ENCODE results near the gene MCMBP. TPM values are rescaled to one million over a fixed set of nuclear protein-coding genes. Genes with fewer than 3 reads are reported as not detected.
A peak's percentile ranks its signal among the peaks of the same experiment; 100 is the strongest.

The MCMBP gene
- total and polyA plus RNA-seq, 3 experiments from 2014 or later = 58.7 to 137 (median 136) TPM

DNA sequence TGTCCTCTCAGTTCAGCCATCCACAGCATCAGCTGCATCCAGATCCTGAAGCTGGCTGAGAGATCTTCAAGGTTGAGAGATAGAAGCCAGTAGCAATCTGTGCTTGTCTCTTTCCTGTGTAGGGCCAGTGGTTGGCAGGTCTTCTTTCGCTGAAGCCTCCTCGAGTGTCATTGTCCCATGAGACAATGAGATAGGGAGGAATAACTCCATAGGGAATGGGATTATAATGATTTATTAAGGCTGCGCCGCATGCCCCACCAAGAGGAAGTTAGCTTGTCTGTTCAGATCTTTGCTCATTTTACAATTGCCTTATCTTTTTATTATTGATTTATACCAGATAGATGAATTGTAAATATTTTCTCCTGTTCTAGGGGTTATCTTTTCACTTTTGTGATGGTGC is 61.5 kb downstream of the MCMBP start:
- H3K9me3 Mint-ChIP-seq = no peaks in the 10 kb centered on the region
- CTCF ChIA-PET = interaction anchor here (1.6 kb wide), 1 partner anchor 48 kb away, joined by 4 read pairs; no protein-coding TSS in a partner anchor
- H3K27ac Mint-ChIP-seq = no peak overlapping the region

DNA sequence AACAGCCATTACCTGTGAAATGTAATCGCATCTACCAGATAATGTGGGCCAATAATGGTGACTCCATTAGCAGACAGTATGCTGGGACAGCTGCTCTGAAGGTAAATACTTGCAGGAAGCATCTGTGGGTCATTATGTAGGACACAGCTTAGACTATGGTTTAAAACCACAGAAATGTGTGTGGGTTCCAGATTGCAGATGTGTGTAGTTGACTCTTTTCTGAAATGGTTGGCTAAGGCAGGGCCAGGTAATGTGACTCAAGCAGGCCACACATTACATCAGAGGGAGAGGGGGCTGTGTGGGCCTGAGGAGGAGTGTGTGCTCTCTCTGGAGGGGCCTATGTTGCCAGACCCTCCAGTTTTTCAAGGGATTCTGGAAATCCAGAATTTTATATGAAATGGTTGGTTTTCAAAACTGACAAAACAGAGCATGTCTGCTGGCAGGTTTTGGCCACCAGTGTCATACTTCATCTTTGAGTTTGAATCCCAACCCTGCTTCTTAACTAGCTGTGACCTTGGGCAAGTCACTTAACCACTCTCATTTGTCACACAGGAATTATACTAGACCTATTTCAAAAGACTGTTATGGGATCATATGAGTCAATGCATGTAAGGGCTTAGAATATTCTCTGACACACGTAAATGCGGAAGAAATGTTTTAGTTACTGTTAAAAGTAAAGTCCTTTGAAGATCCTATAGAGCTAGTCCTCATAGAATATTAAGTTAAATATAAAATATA is 64.5 kb downstream of the MCMBP start:
- no peaks in the 10 kb centered on the region for H3K27me3 Mint-ChIP-seq
- no peak overlapping the region for H3K4me3 ChIP-seq (ENCODE audit: low read length)
- H3K4me3 Mint-ChIP-seq = peak overlapping the region in 2 of 7 donors; percentile 19 to 53
- H3K27me3 ChIP-seq (ENCODE audit: insufficient read depth, low read length, poor library complexity, severe bottlenecking) = no peaks in the 10 kb centered on the region
- peak in 1 of 5 donors; percentile 15 for DNase-seq
- ChIA-PET POLR2A (interaction anchor here (0.5 kb wide), 1 partner anchor 265 kb away, joined by 4 read pairs; no protein-coding TSS in a partner anchor), CTCF (no interaction called here)
- H3K9me3 Mint-ChIP-seq = no peaks in the 10 kb centered on the region
- H3K27ac ChIP-seq (ENCODE audit: low read depth, low read length) = no peak overlapping the region
- peaks cover 0 to 7% (median 6%) of the 10 kb centered on the region in 3 donors for H3K4me1 Mint-ChIP-seq
- no peaks in the 10 kb centered on the region for H3K9me3 ChIP-seq (ENCODE audit: low read length)
- H3K4me1 ChIP-seq (ENCODE audit: insufficient read depth, low read length) = no peaks in the 10 kb centered on the region
- H3K36me3 ChIP-seq (ENCODE audit: insufficient read depth, low read length) = no peaks in the 10 kb centered on the region
- peak overlapping the region in 6 of 8 donors; percentile 10 to 83 (median 52) for H3K27ac Mint-ChIP-seq
- H3K36me3 Mint-ChIP-seq = peaks cover 0 to 21% (median 6%) of the 10 kb centered on the region in 3 donors

More for the DNA sequence above, 61.5 kb downstream of the MCMBP start:
- Histone ChIP-seq H3K4me1 (ENCODE audit: insufficient read depth, low read length) (no peaks in the 10 kb centered on the region), H3K27me3 (ENCODE audit: insufficient read depth, low read length, poor library complexity, severe bottlenecking) (no peaks in the 10 kb centered on the region), H3K36me3 (ENCODE audit: insufficient read depth, low read length) (no peaks in the 10 kb centered on the region), H3K27ac (ENCODE audit: low read depth, low read length) (no peak overlapping the region), H3K4me3 (ENCODE audit: low read length) (no peak overlapping the region), H3K9me3 (ENCODE audit: low read length) (no peaks in the 10 kb centered on the region)
- H3K4me3 Mint-ChIP-seq = no peak overlapping the region
- DNase-seq = no peak
- H3K36me3 Mint-ChIP-seq = peaks cover 0 to 13% (median 5%) of the 10 kb centered on the region in 3 donors
- H3K27me3 Mint-ChIP-seq = no peaks in the 10 kb centered on the region
- POLR2A ChIA-PET = no interaction called here
- H3K4me1 Mint-ChIP-seq = peaks cover 0 to 12% (median 6%) of the 10 kb centered on the region in 3 donors

- H3K9me3 Mint-ChIP-seq = no peaks in the 10 kb centered on the region
- no peak for DNase-seq
- H3K4me1 Mint-ChIP-seq = peaks cover 0 to 7% (median 6%) of the 10 kb centered on the region in 3 donors
- no peak overlapping the region for H3K4me3 Mint-ChIP-seq
- Histone ChIP-seq H3K9me3 (ENCODE audit: low read length) (no peaks in the 10 kb centered on the region), H3K27ac (ENCODE audit: low read depth, low read length) (no peak overlapping the region), H3K4me1 (ENCODE audit: insufficient read depth, low read length) (no peaks in the 10 kb centered on the region), H3K4me3 (ENCODE audit: low read length) (no peak overlapping the region), H3K27me3 (ENCODE audit: insufficient read depth, low read length, poor library complexity, severe bottlenecking) (no peaks in the 10 kb centered on the region), H3K36me3 (ENCODE audit: insufficient read depth, low read length) (no peaks in the 10 kb centered on the region)
- H3K27ac Mint-ChIP-seq = peak overlapping the region in 1 of 8 donors; percentile 47
- H3K36me3 Mint-ChIP-seq = peaks cover 0 to 21% (median 6%) of the 10 kb centered on the region in 3 donors
- CTCF ChIA-PET = no interaction called here
- POLR2A ChIA-PET = interaction anchor here (0.8 kb wide), 1 partner anchor 61 kb away, joined by 4 read pairs; no protein-coding TSS in a partner anchor
- H3K27me3 Mint-ChIP-seq = no peaks in the 10 kb centered on the region
Observed at GRCh38 chr10:119806334-119807130, 66.1 kb downstream of the MCMBP start.

GRCh38 chr10:119805702-119806230 is 66.9 kb downstream of the MCMBP start:
- Mint-ChIP-seq H3K4me1 (peaks cover 0 to 7% (median 6%) of the 10 kb centered on the region in 3 donors), H3K4me3 (no peak overlapping the region), H3K27me3 (no peaks in the 10 kb centered on the region), H3K36me3 (peaks cover 0 to 21% (median 6%) of the 10 kb centered on the region in 3 donors), H3K27ac (peak overlapping the region in 1 of 8 donors; percentile 22), H3K9me3 (no peaks in the 10 kb centered on the region)
- no peaks in the 10 kb centered on the region for H3K36me3 ChIP-seq (ENCODE audit: insufficient read depth, low read length)
- no peak overlapping the region for H3K4me3 ChIP-seq (ENCODE audit: low read length)
- H3K27me3 ChIP-seq (ENCODE audit: insufficient read depth, low read length, poor library complexity, severe bottlenecking) = no peaks in the 10 kb centered on the region
- CTCF ChIA-PET = no interaction called here
- POLR2A ChIA-PET = interaction anchor here (0.8 kb wide), 1 partner anchor 60 kb away, joined by 4 read pairs; no protein-coding TSS in a partner anchor
- H3K4me1 ChIP-seq (ENCODE audit: insufficient read depth, low read length) = no peaks in the 10 kb centered on the region
- H3K27ac ChIP-seq (ENCODE audit: low read depth, low read length) = no peak overlapping the region
- DNase-seq = no peak
- no peaks in the 10 kb centered on the region for H3K9me3 ChIP-seq (ENCODE audit: low read length)

- no peaks in the 10 kb centered on the region for H3K36me3 ChIP-seq (ENCODE audit: insufficient read depth, low read length)
- peaks cover 0 to 23% (median 8%) of the 10 kb centered on the region in 3 donors for H3K36me3 Mint-ChIP-seq
- peaks cover 0 to 6% (median 4%) of the 10 kb centered on the region in 3 donors for H3K4me1 Mint-ChIP-seq
- H3K4me1 ChIP-seq (ENCODE audit: insufficient read depth, low read length) = no peaks in the 10 kb centered on the region
- no peak for DNase-seq
- POLR2A ChIA-PET = no interaction called here
- no peak overlapping the region for H3K4me3 Mint-ChIP-seq
- H3K27ac ChIP-seq (ENCODE audit: low read depth, low read length) = no peak overlapping the region
- no peaks in the 10 kb centered on the region for H3K27me3 Mint-ChIP-seq
- CTCF ChIA-PET = no interaction called here
- H3K27me3 ChIP-seq (ENCODE audit: insufficient read depth, low read length, poor library complexity, severe bottlenecking) = no peaks in the 10 kb centered on the region
- H3K4me3 ChIP-seq (ENCODE audit: low read length) = no peak overlapping the region
- no peak overlapping the region for H3K27ac Mint-ChIP-seq
- no peaks in the 10 kb centered on the region for H3K9me3 ChIP-seq (ENCODE audit: low read length)
- H3K9me3 Mint-ChIP-seq = no peaks in the 10 kb centered on the region
Observed at GRCh38 chr10:119803264-119803663, 69.4 kb downstream of the MCMBP start.

GRCh38 chr10:119801998-119802538 is 70.6 kb downstream of the MCMBP start:
- Histone ChIP-seq H3K36me3 (ENCODE audit: insufficient read depth, low read length) (no peaks in the 10 kb centered on the region), H3K27me3 (ENCODE audit: insufficient read depth, low read length, poor library complexity, severe bottlenecking) (no peaks in the 10 kb centered on the region), H3K27ac (ENCODE audit: low read depth, low read length) (no peak overlapping the region), H3K9me3 (ENCODE audit: low read length) (no peaks in the 10 kb centered on the region), H3K4me3 (ENCODE audit: low read length) (no peak overlapping the region), H3K4me1 (ENCODE audit: insufficient read depth, low read length) (no peaks in the 10 kb centered on the region)
- POLR2A ChIA-PET = no interaction called here
- Mint-ChIP-seq H3K27ac (peak overlapping the region in 1 of 8 donors; percentile 43), H3K4me3 (no peak overlapping the region), H3K36me3 (peaks cover 0 to 27% (median 12%) of the 10 kb centered on the region in 3 donors), H3K27me3 (no peaks in the 10 kb centered on the region), H3K9me3 (no peaks in the 10 kb centered on the region), H3K4me1 (no peaks in the 10 kb centered on the region)
- CTCF ChIA-PET = no interaction called here
- DNase-seq = no peak

GRCh38 chr10:119801176-119801575 is 71.5 kb downstream of the MCMBP start:
- no peaks in the 10 kb centered on the region for H3K27me3 Mint-ChIP-seq
- ChIA-PET CTCF (no interaction called here), POLR2A (no interaction called here)

More at GRCh38 chr10:119801176-119801575, 71.5 kb downstream of the MCMBP start:
- H3K27me3 ChIP-seq (ENCODE audit: insufficient read depth, low read length, poor library complexity, severe bottlenecking) = no peaks in the 10 kb centered on the region
- no peak overlapping the region for H3K4me3 Mint-ChIP-seq
- H3K4me1 ChIP-seq (ENCODE audit: insufficient read depth, low read length) = no peaks in the 10 kb centered on the region
- no peak overlapping the region for H3K27ac Mint-ChIP-seq
- no peaks in the 10 kb centered on the region for H3K9me3 ChIP-seq (ENCODE audit: low read length)
- no peaks in the 10 kb centered on the region for H3K4me1 Mint-ChIP-seq
- peaks cover 0 to 33% (median 13%) of the 10 kb centered on the region in 3 donors for H3K36me3 Mint-ChIP-seq
- no peak overlapping the region for H3K4me3 ChIP-seq (ENCODE audit: low read length)
- no peaks in the 10 kb centered on the region for H3K36me3 ChIP-seq (ENCODE audit: insufficient read depth, low read length)
- H3K27ac ChIP-seq (ENCODE audit: low read depth, low read length) = no peak overlapping the region
- no peaks in the 10 kb centered on the region for H3K9me3 Mint-ChIP-seq
- no peak for DNase-seq
